GM12801 (cell line): Measurements from ENCODE around the gene SLC25A47.

Experiments
- CTCF ChIP-seq: IDR thresholded peaks from one replicate; pipeline ENCODE4 v1.5.1; 2011; ENCODE audit warnings: control low read depth; ENCODE audit not compliant: insufficient read length; ENCODE audit errors: extremely low read depth

The SLC25A47 gene

GRCh38 chr14:100348253-100348729 is 25.2 kb downstream of the SLC25A47 start:
- TF ChIP-seq CTCF = no peak

DNA sequence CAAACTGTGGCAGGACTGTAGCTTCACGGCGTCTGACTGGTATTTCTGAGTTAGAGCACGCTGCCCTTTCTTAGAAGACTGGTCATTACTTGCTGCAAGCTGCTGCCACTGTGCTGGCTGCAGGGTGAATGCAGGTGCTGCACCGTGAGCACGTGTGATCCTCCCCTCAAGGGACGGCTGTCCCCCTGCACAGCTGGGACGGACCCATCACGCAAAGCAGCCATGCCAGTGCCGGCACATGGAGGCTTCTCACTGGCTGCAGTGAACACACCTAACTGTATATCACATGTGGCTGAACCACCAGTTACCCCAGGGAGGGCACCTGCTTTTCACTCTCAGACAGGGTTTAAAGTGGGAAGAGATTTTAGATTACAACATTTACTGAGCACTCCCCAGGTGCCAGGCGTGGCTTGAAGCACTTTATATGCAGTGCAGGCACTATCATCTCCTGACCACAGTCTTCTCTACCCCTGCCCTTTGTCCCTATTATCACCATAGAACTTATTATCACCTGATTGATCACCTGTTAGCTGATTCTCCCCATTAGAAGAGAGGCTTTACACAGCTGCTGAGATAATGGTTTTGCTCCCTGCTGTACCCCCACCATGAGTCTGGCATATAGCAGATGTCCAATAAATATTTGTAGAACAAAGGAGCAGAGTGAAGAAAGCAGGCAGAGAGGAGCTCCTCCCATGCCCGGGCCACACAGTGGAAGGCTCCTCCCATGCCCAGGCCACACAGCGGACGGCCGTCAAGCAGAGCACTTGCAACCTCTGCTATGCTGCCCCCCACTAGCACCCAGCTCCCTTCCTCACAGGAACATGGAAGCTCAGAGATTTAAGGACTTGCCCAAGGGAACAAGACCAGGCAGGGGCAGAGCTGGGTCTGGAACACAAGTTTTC is 25.9 kb downstream of the SLC25A47 start:
- TF ChIP-seq CTCF = no peak

DNA sequence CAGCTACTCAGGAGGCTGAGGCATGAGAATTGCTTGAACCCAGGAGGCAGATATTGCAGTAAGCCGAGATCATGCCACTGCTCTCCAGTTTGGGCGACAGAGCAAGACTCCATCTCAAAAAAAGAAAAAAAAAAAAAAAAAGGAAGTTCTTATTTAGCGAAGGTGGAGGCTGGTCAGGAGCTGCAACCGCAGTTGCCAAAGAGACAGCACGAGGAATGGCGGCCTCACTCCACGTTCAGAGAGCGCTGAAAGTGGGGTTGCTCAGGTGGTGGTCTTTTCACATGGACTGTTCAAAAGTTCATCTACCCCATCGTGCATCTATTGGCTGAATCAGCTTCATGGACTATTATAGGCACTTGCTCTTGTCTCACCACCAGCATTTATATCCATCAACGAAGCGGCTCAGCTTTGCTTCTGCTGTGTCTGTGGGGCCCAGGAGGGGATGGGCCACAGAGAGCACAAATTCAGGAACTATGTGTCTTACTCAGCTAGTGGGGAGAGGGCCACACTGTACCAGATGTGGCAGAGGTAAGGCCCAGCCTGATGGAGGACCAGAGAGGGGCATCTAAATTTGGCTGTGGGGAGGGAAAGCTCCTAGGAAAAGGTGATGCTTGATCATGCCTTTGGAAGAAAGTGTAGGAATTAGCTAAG is 27.3 kb downstream of the SLC25A47 start:
- TF ChIP-seq CTCF = no peak

DNA sequence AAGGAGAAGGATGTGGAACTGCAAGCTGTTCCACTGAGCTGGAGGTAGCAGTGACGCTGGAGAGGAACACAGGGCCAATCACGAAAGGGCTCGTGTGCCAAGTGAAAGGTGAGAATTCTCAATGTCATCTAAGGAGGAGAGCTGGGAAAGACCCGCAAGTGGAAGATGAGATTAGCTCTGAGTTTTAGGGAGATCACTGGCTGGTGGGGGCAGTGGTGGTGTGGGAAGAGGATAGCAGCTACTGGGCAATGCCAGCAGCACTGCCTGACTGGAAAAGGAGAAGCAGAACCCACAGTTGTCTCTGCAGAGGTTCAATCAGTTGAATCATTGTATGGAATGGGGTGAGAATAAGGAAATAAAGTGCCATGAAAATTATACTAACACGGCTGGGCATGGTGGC is 27.8 kb downstream of the SLC25A47 start:
- TF ChIP-seq CTCF = no peak

- TF ChIP-seq CTCF = no peak
These were observed 35.3 kb downstream of the SLC25A47 start for GRCh38 chr14:100358396-100358795.

- TF ChIP-seq CTCF = no peak
These were observed 36.0 kb downstream of the SLC25A47 start for GRCh38 chr14:100359111-100359510.

DNA sequence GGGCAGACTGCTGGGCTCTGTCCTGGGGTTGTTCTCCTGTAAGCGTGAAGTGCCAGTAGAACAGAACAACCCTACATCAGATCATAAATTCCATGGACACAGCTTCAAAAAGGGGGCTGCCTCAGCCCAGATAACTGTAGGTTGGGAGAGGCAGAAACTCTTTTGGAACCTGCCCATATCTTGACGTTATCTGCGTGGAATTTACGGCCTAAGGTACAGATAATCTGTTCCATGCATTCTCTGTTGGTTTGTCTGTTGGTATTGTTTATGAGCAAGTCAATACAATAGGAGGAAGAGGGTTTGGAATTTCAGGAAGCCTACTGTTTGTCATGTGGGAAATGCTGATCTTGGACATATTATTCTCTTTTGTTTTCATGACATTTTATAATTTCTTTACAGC is 36.7 kb downstream of the SLC25A47 start:
- no peak for TF ChIP-seq CTCF
